Measurements from ENCODE around the gene FAM193A.
"Not testable (repeated sequence)": the region's sequence is repeated elsewhere in the genome, so short reads cannot be mapped to it uniquely, and the experiment has no call there.

FAM193A gene

DNA sequence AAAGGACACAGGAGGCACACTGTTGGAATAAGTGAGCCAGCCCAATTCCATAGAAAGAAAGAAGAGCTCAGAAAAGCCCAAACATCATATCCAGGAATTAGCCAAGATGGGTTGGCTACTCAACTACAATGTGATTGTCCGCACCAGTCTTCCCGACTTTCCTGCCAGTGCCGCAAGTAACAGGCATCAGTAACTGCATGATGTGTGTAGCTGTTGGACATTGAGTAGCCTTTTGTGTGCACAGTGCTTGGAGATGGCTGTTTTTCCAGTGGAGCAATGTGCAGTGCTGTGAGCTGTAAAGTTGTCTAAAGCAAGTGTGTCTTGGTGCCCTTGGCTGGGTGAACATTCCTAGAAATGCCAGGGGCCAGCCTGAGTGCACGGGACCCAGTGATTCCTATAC, 29.2 kb upstream of the FAM193A start:
- TF ChIP-seq CTCF (IDR thresholded peaks at IDR 0.05; ENCODE audit: control insufficient read depth, extremely low read depth, insufficient read depth), result no peak
- H3K4me3 ChIP-seq (ENCODE audit: low read depth, low read length), result no peak overlapping the region
- no peak for DNase-seq (ENCODE audit: low read depth)

DNA sequence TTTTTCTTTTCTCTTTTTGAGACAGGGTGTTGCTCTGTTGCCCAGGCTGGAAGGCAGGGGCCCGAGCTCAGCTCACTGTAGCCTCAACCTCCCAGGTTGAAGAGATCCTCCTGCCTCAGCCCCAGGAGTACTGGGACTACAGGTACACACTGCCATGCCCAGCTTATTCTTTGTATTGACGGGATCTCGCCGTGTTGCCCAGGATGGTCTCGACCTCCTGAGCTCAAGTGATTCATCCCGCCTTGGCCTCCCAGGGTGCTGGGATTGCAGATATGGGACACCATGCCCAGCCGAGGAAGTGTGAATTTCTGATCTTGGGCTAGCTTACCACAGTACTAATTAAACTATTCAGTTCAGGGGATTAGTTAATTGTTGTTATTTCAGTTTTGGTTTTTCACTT, 28.6 kb upstream of the FAM193A start:
- no peak for TF ChIP-seq CTCF (IDR thresholded peaks at IDR 0.05; ENCODE audit: control insufficient read depth, extremely low read depth, insufficient read depth)
- DNase-seq (ENCODE audit: low read depth), result no peak
- H3K4me3 ChIP-seq (ENCODE audit: low read depth, low read length), result no peak overlapping the region

DNA sequence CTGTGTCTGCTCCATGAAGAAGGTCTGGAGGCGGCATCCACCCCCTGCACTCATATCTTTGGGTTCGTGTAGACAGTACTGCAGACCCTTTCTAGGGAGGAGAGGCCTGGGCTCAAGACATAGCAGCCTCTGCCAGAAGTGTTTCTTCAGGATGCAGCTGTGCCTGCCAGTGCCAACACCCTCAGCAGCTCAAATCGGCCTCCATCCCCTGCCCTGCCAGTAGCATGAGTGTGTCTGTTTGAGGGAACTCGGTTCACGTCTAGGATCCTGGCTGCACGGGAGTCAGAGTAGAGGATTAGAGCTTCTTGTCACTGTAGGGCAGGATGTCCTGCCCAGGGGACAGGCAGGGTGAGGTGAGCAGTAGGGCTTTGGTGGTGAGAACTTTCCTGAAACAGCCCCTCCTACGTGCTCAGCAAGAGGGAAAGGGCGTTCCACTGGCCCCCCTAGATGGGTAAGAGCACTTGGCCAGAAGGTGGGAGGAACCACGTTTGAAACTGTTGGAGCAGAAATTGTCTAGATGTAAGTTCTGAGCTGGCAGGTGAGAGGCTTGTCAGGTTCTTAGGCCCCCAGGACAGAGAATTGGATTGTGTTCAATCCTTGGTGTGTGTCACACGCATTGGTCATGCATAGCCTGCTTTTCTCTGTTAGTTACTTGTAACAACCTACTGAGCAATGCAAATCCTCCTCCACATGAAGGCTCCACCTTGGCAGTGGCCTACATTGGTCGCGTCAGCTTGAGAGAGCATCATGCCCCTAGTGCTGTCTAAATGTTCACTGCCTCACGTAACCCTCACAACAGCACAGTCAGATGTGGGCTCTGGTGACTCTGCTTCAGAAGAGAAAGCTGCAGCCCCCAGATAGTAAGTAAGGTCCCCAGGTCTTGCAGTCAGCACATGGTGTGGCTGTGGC, 25.8 kb upstream of the FAM193A start:
- no peak for TF ChIP-seq CTCF (IDR thresholded peaks at IDR 0.05; ENCODE audit: control insufficient read depth, extremely low read depth, insufficient read depth)
- DNase-seq (ENCODE audit: low read depth), result no peak
- no peak overlapping the region for H3K4me3 ChIP-seq (ENCODE audit: low read depth, low read length)

DNA sequence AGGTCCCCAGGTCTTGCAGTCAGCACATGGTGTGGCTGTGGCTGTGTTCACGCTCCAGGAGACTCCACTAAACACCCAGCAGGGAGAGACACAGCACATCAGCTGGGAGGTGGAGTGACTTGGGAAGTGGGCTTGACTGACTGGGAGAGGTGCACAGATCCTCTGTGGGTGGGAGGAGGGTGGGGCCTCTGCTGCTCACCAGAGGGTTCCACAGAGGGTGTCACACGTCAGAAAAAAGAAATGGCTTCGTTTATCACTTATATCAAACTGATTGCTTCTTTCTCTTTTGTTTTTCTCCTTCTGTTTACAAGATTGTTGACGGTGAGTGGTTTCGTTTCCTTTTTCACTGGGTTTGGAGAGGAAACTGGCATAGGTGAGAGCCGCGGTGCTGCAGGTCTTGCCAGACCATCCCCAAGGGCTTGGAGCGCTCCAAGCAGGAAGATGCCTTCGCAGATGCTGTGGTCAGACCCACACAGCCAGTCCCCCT, 24.8 kb upstream of the FAM193A start:
- DNase-seq (ENCODE audit: low read depth), result no peak
- no peak for TF ChIP-seq CTCF (IDR thresholded peaks at IDR 0.05; ENCODE audit: control insufficient read depth, extremely low read depth, insufficient read depth)
- no peak overlapping the region for H3K4me3 ChIP-seq (ENCODE audit: low read depth, low read length)

DNA sequence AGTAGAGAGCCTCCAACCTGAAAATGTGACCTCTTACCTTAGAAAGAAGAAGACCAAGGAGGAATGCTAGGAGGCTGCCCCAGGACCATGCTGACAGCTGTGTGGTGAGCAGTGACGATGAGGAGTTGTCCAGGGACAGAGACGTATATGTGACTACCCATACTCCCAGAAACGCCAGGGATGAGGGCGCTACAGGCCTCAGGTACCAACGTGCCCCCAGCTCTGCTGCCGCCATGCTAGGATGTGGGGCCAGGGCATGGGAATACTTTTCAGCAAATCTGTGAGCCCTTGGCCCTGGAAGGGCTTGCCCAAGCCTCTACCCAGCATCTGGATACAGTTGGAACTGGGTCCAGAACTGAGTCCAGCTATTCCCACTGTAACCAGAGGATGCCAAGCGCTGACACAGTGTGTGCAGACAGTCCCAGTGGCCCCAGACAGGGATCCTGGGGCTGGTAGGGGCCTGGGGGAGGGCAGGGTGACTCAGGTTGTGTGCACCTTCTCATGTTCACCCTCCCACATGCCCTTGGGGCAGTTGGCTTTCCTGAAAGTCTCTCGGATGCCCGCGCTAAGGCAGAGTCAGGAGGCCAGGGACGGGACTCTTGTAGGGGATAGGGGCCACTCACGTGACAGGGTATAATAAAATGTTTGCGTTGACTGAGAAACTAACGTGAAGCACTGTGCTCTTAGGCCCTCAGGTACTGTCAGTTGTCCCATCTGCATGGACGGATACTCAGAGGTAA, 23.9 kb upstream of the FAM193A start:
- TF ChIP-seq CTCF (IDR thresholded peaks at IDR 0.05; ENCODE audit: control insufficient read depth, extremely low read depth, insufficient read depth), result no peak
- H3K4me3 ChIP-seq (ENCODE audit: low read depth, low read length), result no peak overlapping the region
- DNase-seq (ENCODE audit: low read depth), result no peak

GRCh38 chr4:2514193-2514592, 22.3 kb upstream of the FAM193A start:
- not testable (repeated sequence) for H3K4me3 ChIP-seq (ENCODE audit: low read depth, low read length); DNase-seq (ENCODE audit: low read depth)

DNA sequence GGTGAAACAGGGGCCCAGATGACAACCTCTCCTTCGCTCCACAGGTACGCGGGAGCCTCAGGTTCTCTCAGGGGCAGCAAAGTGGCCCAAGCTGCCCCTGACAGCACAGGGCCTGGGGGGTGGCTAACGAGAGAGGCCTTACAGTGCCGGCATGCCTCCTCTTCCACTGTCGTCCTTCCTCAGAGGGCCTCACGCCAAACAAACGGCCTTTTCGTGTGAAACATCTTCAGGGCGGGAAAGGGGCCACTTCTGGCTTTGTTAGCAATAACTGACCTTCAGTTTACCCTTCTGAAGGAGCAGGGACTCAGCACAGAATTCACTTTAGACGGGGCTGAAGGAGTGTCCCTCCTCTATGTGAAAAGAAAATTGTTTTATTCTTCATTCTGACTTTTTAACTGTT, 21.5 kb upstream of the FAM193A start:
- not testable (repeated sequence) for H3K4me3 ChIP-seq (ENCODE audit: low read depth, low read length); DNase-seq (ENCODE audit: low read depth)

Measured in LNCaP clone FGC (cell line).